GM18951 (cell line): ENCODE results near the gene KCNA2.

ENCODE experiments used
- POLR2A ChIP-seq: IDR thresholded peaks from 4 replicates; pipeline ENCODE4 v1.6.1; 2011; ENCODE audit warnings: mild to moderate bottlenecking; ENCODE audit not compliant: insufficient read length, insufficient read depth; ENCODE audit errors: extremely low read depth
- in situ Hi-C: fragments of 300-500 bp; cut with MboI; formaldehyde crosslinking; loops from one replicate; pipeline ENCODE4 v1.12.0; 2022; ENCODE audit warnings: low sequenced_read_pairs, mixed read lengths, inconsistent platforms; ENCODE audit not compliant: unreplicated experiment

The KCNA2 gene

GRCh38 chr1:110606657-110607535, 738 bp upstream of the KCNA2 start:
- in situ Hi-C loops, result loop anchor here (25.0 kb wide), 1 partner anchor 380 kb away; no protein-coding TSS in a partner anchor
- TF ChIP-seq POLR2A, result no peak

- TF ChIP-seq POLR2A, result no peak
- in situ Hi-C loops, result loop anchor here (25.0 kb wide), 1 partner anchor 382 kb away; no protein-coding TSS in a partner anchor
Observed at GRCh38 chr1:110605446-110605845, 712 bp downstream of the KCNA2 start.

GRCh38 chr1:110604586-110605148, 1.5 kb downstream of the KCNA2 start:
- in situ Hi-C loops, result loop anchor here (25.0 kb wide), 1 partner anchor 383 kb away; no protein-coding TSS in a partner anchor
- TF ChIP-seq POLR2A, result no peak

- in situ Hi-C loops, result loop anchor here (25.0 kb wide), 1 partner anchor 384 kb away; no protein-coding TSS in a partner anchor
- no peak for TF ChIP-seq POLR2A
Observed at GRCh38 chr1:110603058-110603457, 3.1 kb downstream of the KCNA2 start.

- in situ Hi-C loops, result loop anchor here (25.0 kb wide), 1 partner anchor 385 kb away; no protein-coding TSS in a partner anchor
- no peak for TF ChIP-seq POLR2A
Observed at GRCh38 chr1:110602466-110602865, 3.7 kb downstream of the KCNA2 start.

- in situ Hi-C loops, result loop anchor here (25.0 kb wide), 1 partner anchor 386 kb away; no protein-coding TSS in a partner anchor
- no peak for TF ChIP-seq POLR2A
Observed at GRCh38 chr1:110601332-110601731, 4.8 kb downstream of the KCNA2 start.

GRCh38 chr1:110600716-110601115, 5.4 kb downstream of the KCNA2 start:
- in situ Hi-C loops, result loop anchor here (25.0 kb wide), 1 partner anchor 387 kb away; no protein-coding TSS in a partner anchor
- no peak for TF ChIP-seq POLR2A

GRCh38 chr1:110597966-110598365, 8.2 kb downstream of the KCNA2 start:
- in situ Hi-C loops, result no loop called here
- no peak for TF ChIP-seq POLR2A

GRCh38 chr1:110596312-110596711, 9.8 kb downstream of the KCNA2 start:
- in situ Hi-C loops, result no loop called here
- TF ChIP-seq POLR2A, result no peak

GRCh38 chr1:110595353-110595710, 10.8 kb downstream of the KCNA2 start:
- no peak for TF ChIP-seq POLR2A
- in situ Hi-C loops, result no loop called here

- in situ Hi-C loops, result no loop called here
- TF ChIP-seq POLR2A, result no peak
Observed at GRCh38 chr1:110594456-110595352, 11.5 kb downstream of the KCNA2 start.

GRCh38 chr1:110593902-110594301, 12.3 kb downstream of the KCNA2 start:
- TF ChIP-seq POLR2A, result no peak
- in situ Hi-C loops, result no loop called here

- in situ Hi-C loops, result no loop called here
- TF ChIP-seq POLR2A, result no peak
Observed at GRCh38 chr1:110591956-110592355, 14.2 kb downstream of the KCNA2 start.
